GM12865 (cell line): Measurements from ENCODE around the gene C17orf107.

Experiments used
- DNase-seq: peaks from one replicate; pipeline ENCODE4 v3.0.0; 2010; ENCODE audit warnings: low read depth
- H3K4me3 ChIP-seq: 2 replicates; pipeline ENCODE4 v1.5.1; 2011; ENCODE audit warnings: mild to moderate bottlenecking, low read depth, low read length, control low read depth
- CTCF ChIP-seq: IDR thresholded peaks from 2 replicates; pipeline ENCODE4 v1.5.1; 2011; ENCODE audit warnings: low read length, control low read depth, low read depth, inconsistent platforms; ENCODE audit not compliant: insufficient read depth; ENCODE audit errors: missing control alignments

C17orf107 gene

GRCh38 chr17:4891411-4892410 lies 7.6 kb upstream of the C17orf107 start:
- no peak overlapping the region for H3K4me3 ChIP-seq
- no peak for TF ChIP-seq CTCF
- DNase-seq, result no peak

GRCh38 chr17:4892499-4893221 lies 6.7 kb upstream of the C17orf107 start:
- DNase-seq, result no peak
- H3K4me3 ChIP-seq, result no peak overlapping the region
- TF ChIP-seq CTCF, result no peak

- TF ChIP-seq CTCF, result no peak
- no peak for DNase-seq
Measured at GRCh38 chr17:4893272-4893671, 6.1 kb upstream of the C17orf107 start.

GRCh38 chr17:4893721-4894560 lies 5.4 kb upstream of the C17orf107 start:
- no peak overlapping the region for H3K4me3 ChIP-seq
- TF ChIP-seq CTCF, result no peak
- DNase-seq, result no peak

More at GRCh38 chr17:4893272-4893671, 6.1 kb upstream of the C17orf107 start:
- H3K4me3 ChIP-seq, result no peak overlapping the region

GRCh38 chr17:4895121-4895520 lies 4.2 kb upstream of the C17orf107 start:
- no peak overlapping the region for H3K4me3 ChIP-seq
- DNase-seq, result no peak
- no peak for TF ChIP-seq CTCF

GRCh38 chr17:4895657-4896331 lies 3.5 kb upstream of the C17orf107 start:
- no peak overlapping the region for H3K4me3 ChIP-seq
- TF ChIP-seq CTCF, result no peak
- DNase-seq, result no peak
